ENCODE measurements around the gene ZNF280D. TPM values are rescaled to one million over a fixed set of nuclear protein-coding genes. Genes with fewer than 3 reads are reported as not detected.

ZNF280D gene
- polyA plus RNA-seq, 1 donor from 2014 or later, result 35.4 TPM

GRCh38 chr15:56732135-56732885 lies 999 bp downstream of the ZNF280D start:
- Histone ChIP-seq H3K27me3 (ENCODE audit: insufficient read depth, low read depth, low read length) (no peaks in the 10 kb centered on the region), H3K27ac (ENCODE audit: low read length) (peak overlapping the region; percentile 85), H2AFZ (ENCODE audit: low read depth, low read length) (peak overlapping the region; percentile 66), H3K36me3 (ENCODE audit: insufficient read depth, low read length) (no peaks in the 10 kb centered on the region), H3F3A (ENCODE audit: insufficient read depth, low read length, poor library complexity, severe bottlenecking) (no peaks in the 10 kb centered on the region), H4K20me1 (ENCODE audit: insufficient read depth) (no peaks in the 10 kb centered on the region), H3K4me2 (ENCODE audit: low read length) (peak overlapping the region; percentile 54), H3K79me2 (replicated peaks; ENCODE audit: insufficient read depth, low read length) (peaks cover 28% of the 10 kb centered on the region), H3K9ac (ENCODE audit: low read length) (peak overlapping the region; percentile 85), H3K4me3 (ENCODE audit: low read length) (peak overlapping the region; percentile 70), H3K9me2 (ENCODE audit: insufficient read depth, low read length) (no peaks in the 10 kb centered on the region), H3K9me3 (ENCODE audit: low read length) (no peaks in the 10 kb centered on the region)
- TF ChIP-seq REST (IDR thresholded peaks at IDR 0.05; ENCODE audit: borderline replicate concordance) (no peak), EP300 (conservative IDR thresholded peaks at IDR 0.05; ENCODE audit: poor library complexity, severe bottlenecking) (no peak), CTCF (IDR thresholded peaks at IDR 0.05; ENCODE audit: poor library complexity, severe bottlenecking) (no peak), TAF1 (IDR thresholded peaks at IDR 0.05; ENCODE audit: low read depth) (no peak), EZH2 (IDR thresholded peaks at IDR 0.05; ENCODE audit: borderline replicate concordance, insufficient read depth, low read length, poor library complexity, severe bottlenecking) (no peak), RAD21 (conservative IDR thresholded peaks at IDR 0.05) (no peak), POLR2AphosphoS5 (IDR thresholded peaks at IDR 0.05) (no peak), SMC3 (conservative IDR thresholded peaks at IDR 0.05; ENCODE audit: poor library complexity) (no peak), MXI1 (conservative IDR thresholded peaks at IDR 0.05; ENCODE audit: poor library complexity, severe bottlenecking) (no peak)

GRCh38 chr15:56731548-56731947 lies 1.8 kb downstream of the ZNF280D start:
- Histone ChIP-seq H4K20me1 (ENCODE audit: insufficient read depth) (no peaks in the 10 kb centered on the region), H3K4me2 (ENCODE audit: low read length) (peak overlapping the region; percentile 54), H3F3A (ENCODE audit: insufficient read depth, low read length, poor library complexity, severe bottlenecking) (no peaks in the 10 kb centered on the region), H3K27me3 (ENCODE audit: insufficient read depth, low read depth, low read length) (no peaks in the 10 kb centered on the region), H3K27ac (ENCODE audit: low read length) (no peak overlapping the region), H3K36me3 (ENCODE audit: insufficient read depth, low read length) (no peaks in the 10 kb centered on the region), H3K9me3 (ENCODE audit: low read length) (no peaks in the 10 kb centered on the region), H3K4me3 (ENCODE audit: low read length) (peak overlapping the region; percentile 70), H2AFZ (ENCODE audit: low read depth, low read length) (no peak overlapping the region), H3K9me2 (ENCODE audit: insufficient read depth, low read length) (no peaks in the 10 kb centered on the region), H3K9ac (ENCODE audit: low read length) (no peak overlapping the region), H3K79me2 (replicated peaks; ENCODE audit: insufficient read depth, low read length) (peaks cover 28% of the 10 kb centered on the region)
- no peak for TF ChIP-seq SMC3 (conservative IDR thresholded peaks at IDR 0.05; ENCODE audit: poor library complexity)
- TF ChIP-seq TAF1 (IDR thresholded peaks at IDR 0.05; ENCODE audit: low read depth), result no peak
- no peak for TF ChIP-seq EP300 (conservative IDR thresholded peaks at IDR 0.05; ENCODE audit: poor library complexity, severe bottlenecking)
- no peak for TF ChIP-seq REST (IDR thresholded peaks at IDR 0.05; ENCODE audit: borderline replicate concordance)
- TF ChIP-seq CTCF (IDR thresholded peaks at IDR 0.05; ENCODE audit: poor library complexity, severe bottlenecking), result no peak
- TF ChIP-seq POLR2AphosphoS5 (IDR thresholded peaks at IDR 0.05), result no peak
- no peak for TF ChIP-seq EZH2 (IDR thresholded peaks at IDR 0.05; ENCODE audit: borderline replicate concordance, insufficient read depth, low read length, poor library complexity, severe bottlenecking)
- no peak for TF ChIP-seq MXI1 (conservative IDR thresholded peaks at IDR 0.05; ENCODE audit: poor library complexity, severe bottlenecking)
- no peak for TF ChIP-seq RAD21 (conservative IDR thresholded peaks at IDR 0.05)
